GM19397 (cell line): ENCODE results near the gene MLYCD.

Experiments
- ATAC-seq: cut with Tn5 transposase; IDR thresholded peaks from one replicate; pipeline ENCODE4 v1.9.1; 2021; ENCODE audit warnings: mild to moderate bottlenecking, moderate library complexity; ENCODE audit not compliant: unreplicated experiment

Gene MLYCD

DNA sequence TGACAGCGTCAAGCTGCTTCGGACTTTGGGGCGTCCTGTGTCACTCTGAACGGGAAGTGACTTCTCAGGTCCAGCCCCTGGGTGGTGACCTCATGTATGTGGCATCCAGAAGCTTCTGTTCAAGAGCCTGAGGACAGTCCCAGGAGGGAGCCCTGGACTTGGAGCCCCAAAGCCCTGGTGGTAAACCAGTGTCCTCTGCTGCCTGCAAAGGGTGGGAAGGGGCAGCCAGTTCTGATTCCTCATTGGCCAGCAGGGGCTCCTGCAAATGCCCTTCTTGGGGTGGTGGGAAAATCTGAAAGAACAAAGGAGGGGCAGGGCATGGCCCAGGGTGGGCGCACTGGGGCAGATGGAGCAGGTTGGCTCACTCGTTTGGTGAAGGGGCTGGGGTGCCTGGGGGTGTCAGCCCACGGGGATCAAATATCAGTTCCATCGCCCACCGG, 55.7 kb downstream of the MLYCD start:
- ATAC-seq: no peak

DNA sequence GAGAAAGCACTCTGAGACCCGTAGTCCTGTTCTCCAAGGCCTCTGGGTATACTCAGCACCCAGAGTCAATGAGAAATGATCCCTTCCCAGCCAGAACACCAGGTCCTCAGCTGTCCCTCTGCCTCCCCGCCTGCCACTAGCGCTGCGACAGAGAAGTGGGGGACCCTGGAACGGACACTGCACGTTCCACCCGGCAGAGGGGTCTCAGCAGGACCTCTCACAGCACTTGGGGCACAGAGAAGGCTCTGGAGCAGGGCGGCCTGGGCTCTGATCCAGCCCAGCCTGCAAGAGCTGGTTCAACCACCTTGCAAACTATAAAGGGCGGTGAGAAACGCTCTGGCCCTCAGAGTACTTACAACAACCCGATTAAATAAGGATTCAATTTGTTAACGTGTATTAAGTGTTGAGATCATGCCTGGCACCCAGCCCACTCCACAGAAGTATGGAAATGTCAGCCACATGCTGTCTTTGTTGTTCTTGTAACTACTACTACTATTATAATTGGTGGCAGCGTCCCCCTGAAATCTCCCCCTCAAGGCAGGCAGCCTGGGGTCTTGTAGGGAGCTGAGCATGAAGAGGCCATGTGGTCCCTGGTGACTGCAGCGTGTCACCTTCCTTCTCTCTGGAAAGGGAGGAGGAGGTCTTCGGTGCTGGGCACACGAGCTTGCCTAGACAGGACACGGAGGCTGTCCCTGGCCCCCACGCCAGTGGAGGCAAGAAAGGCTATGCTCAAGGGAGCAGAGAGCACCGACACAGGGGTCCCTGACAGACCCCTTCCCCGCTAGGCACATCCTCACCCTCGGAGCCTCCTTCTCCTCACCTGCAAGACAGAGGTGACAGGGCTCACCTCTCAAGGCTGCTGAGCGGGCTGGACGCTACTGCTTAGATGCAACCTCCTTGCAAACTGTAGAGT, 56.6 kb downstream of the MLYCD start:
- no peak for ATAC-seq

DNA sequence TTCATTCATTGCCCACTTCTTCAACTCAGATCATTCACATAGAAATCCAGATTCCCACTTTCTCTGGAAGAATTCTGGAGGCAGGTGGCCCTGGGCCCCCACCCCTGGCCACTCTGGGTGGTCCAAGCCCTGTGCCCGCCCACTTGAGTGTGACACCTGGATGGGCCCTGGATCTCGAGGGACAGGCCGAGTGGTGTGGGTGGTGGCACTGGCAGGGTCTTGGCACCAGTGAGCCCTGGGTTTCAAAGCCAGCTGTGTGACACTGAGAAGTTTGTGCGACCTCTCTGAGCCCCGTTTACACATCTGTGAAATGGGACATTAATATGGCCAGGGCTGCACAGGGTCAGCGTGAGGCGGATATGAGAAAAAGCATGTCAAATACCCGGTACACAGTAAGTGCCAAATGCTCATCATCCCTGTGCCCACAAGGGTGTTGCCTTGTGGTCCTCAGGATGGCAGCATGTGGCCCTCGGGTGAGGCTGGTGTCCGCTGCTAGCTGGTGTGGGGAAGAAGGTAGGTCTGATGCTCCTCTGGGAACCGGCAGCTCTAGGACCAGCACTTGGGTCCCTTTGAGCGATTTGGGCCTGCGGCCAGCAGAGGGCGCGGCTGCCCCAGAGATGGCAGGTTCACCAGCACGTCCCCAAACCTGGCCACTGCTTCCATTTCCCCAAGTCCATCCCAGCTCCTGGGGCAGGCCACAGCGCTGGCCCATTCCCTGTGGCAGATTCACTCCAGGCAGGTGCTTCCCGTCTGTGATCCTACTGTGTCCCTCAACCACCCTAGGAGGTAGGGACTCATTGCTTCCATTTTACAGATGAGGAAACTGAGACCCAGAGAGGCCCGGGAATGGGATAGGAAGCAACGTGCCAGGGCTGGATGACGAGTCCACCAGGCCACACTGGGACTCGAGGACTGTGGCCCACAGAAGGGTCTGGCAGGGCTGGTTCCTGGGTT, 57.7 kb downstream of the MLYCD start:
- ATAC-seq: no peak

DNA sequence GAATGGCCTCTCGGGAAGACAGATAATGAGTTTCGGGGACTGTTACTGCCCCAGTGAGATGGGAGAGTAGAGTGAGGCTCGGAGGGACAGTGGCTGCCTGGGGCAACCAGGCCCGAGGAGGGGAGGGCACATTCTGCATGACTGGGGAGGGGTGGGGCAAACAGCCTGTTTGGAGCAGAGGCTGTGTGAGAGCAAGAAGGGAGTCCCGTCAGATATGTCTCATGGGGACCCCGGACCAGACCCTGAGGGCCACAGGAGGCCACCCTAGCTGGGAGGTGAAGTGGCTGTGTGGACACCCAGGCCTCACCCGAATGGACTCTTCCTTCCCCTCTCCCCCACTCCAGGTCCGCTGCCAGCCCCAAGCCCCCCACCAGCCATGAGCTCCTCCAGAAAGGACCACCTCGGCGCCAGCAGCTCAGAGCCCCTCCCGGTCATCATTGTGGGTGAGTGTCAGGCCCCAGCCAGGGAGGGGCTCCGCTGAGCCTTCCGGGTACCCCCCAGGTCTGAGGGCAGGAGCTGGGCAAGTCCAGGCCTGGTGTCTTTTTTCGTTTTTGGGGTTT, 58.5 kb downstream of the MLYCD start:
- no peak for ATAC-seq

DNA sequence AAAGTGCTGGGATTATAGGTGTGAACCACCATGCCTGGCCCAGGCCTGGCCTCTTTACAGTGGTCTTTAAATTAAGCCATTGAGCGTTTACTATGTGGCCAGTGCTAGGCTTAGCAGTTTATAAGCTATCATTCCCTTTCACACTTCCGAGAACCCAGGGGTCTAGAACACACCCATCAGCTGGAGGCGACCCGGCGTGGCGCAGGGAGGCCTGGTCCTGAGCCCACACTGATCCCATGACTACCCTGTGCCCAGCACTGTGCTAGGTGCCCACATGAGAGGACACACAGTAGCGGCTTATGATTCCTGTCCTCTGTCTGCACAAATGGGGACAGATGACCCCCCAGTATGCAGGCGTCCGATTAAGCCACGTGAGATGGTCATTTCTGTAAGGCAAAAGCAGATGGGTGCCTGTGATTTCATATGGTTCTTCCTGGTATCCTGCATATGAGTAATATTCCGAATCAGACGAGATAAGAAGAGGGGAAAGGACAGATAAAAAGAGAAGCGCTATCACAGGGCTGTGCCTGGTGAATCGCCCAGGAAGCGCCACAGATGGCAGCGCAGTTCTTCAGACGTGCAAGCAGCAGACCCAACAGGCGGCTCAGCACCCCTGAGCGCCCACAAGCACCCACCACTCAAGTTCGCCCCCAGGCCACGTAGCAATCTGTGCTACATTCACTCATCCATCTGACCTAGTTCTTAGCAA, 59.4 kb downstream of the MLYCD start:
- ATAC-seq: no peak

DNA sequence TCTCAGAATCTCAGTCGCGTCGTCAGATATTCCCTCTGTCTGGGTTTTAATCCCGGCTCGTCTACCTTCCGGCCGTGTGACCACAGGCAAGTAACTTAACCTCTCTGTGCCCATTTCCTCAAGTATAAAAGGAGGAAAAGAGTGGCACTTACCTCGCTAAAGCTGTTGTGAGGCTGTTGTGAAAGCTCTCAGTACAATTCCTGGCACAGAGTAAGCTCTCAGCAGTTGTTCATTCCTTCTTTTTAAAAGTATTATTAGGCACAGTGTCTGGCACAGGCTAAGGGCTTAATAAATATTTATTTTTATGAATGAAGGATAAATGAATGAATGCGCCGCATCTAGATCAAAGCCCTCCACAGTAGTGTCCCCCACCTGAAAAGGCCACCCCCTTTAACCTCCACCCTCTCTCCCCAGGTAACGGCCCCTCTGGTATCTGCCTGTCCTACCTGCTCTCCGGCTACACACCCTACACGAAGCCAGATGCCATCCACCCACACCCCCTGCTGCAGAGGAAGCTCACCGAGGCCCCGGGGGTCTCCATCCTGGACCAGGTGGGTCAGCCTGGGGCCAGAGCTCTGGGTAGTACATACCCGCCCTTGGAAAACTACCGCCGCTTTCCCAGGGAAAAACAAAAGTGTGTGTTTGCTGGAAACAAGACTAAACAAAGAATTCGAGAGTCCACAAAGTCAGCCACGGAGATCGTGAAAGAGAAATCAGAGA, 60.1 kb downstream of the MLYCD start:
- no peak for ATAC-seq

DNA sequence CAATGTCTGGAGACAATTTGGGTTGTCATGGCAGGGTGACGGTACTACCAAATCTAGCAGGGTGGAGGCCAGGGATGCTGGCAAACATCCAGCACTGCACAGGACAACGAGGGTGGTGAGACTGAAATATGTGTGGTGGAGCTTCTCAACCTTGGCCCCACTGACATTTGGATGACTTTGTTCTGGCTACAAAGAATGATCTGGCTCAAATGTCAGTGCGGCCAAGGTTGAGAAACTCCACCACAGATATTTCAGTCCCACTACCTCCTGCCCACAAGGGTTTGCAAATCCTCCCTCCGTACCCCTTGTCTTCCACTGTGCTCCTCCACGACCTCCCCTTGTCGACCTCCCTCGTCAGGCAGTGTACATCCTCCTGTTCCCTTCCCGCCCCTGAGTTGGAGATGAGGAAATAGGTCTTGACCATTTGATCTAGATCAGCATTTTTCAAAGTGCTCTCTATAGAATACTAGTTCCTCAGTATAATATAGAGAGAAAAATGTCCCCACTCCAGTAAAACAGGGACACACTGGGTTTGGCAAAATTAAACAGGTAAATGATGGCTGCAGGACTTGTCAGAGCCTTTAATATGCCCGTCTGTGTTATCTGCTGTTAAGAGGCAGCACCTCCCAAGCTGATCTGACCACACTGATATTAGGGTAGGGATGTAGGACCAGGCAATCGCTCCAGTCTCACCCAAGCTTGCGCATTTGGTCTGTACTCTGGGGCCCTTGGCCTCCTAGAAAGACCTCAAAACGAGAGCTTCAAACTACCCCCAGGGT, 60.9 kb downstream of the MLYCD start:
- ATAC-seq: no peak

DNA sequence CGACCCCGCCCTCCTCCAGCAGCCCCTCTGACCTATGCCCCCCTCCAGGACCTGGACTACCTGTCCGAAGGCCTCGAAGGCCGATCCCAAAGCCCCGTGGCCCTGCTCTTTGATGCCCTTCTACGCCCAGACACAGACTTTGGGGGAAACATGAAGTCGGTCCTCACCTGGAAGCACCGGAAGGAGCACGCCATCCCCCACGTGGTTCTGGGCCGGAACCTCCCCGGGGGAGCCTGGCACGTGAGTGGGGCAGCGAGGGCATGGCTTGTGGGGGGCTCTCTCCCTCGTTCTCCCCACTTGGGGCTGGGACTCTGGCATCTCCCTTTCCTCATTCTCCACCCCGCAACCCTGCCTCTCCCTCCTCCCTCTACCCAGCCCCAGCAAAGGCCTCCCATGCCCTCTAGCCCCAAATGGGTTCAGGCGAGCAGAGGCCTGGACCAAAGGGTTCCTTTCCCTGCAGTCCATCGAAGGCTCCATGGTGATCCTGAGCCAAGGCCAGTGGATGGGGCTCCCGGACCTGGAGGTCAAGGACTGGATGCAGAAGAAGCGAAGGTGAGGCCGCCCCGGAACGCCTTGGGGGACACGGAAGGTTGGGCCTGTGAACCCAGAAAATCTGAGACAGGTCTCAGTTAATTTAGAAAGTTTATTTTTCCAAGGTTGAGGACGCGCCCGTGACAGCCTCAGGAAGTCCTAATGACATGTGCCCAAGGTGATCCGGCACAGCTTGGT, 61.8 kb downstream of the MLYCD start:
- ATAC-seq: no peak

DNA sequence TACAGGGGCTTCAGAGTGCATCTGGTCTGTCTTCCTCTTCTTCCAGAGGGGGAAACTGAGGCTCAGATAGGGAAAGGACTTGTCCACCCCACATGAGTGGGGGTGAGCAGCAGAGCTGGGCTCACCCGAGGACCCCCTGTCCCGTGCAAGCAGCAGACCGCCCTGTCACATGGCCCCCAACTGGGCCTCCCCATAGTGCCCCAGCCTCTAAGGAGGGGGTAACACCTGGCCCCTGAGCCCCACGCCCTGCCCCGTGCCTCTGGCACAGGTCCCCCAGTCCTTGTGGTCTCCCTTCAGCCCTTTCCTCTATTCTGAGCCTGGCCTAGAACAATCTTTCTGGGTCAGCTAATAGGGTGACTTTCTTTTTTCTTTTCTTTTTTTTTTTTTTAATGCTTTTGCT, 62.7 kb downstream of the MLYCD start:
- no peak for ATAC-seq

DNA sequence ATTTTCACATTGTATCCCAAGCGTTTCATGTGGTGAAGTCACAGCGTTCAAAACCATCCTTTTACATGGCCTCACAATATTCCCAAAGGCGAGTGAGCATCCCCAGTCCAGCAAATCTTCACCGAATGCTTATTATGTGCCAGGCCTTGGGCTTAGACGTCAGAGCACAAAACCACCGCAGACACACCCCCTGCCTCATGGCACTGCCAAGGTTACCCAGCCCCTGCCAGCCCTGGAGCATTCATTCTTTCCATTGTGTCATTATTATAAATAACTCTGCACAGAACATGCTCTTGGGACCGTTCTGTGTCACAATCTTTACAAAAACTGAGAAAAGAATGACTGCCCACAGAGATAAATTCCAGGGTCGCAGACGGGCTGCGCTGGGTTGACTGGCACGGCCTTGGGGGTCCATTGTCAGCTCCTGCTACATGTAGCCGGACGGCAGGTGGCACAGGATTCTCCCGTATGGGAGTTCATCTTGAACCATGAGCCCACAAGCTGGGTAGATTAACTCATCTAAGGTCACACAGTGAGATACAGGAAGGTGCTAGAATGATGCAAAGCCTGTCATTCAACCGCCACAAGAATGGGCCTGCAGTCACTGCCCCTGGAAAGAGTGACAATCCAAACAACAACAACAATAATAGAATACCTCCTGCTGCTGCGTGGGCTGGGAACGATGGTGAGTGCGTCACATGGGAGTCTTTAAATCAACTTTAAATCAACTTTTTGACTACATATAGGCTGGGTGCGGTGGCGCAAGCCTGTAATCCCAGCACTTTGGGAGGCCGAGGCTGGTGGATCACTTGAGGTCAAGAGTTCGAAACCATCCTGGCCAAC, 64.6 kb downstream of the MLYCD start:
- ATAC-seq: no peak

DNA sequence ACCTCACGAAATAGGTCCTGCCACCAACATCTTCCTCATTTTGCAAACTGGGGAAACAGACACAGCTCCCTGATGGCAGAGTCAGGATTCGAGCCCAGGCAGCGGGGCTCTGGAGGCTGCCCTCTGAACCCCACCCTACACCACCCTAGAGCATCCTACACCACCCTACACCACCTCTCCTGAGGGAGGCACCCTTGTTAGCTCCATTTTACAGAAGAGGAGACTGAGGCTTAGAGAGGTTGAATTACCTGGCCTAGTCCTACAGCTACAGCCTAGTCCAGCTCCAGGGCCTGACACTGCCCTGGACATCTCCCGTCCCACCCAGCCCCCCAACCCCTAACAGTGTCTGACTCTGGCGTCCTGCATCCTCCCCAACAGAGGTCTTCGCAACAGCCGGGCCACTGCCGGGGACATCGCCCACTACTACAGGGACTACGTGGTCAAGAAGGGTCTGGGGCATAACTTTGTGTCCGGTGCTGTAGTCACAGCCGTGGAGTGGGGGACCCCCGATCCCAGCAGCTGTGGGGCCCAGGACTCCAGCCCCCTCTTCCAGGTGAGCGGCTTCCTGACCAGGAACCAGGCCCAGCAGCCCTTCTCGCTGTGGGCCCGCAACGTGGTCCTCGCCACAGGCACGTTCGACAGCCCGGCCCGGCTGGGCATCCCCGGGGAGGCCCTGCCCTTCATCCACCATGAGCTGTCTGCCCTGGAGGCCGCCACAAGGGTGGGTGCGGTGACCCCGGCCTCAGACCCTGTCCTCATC, 65.9 kb downstream of the MLYCD start:
- no peak for ATAC-seq

DNA sequence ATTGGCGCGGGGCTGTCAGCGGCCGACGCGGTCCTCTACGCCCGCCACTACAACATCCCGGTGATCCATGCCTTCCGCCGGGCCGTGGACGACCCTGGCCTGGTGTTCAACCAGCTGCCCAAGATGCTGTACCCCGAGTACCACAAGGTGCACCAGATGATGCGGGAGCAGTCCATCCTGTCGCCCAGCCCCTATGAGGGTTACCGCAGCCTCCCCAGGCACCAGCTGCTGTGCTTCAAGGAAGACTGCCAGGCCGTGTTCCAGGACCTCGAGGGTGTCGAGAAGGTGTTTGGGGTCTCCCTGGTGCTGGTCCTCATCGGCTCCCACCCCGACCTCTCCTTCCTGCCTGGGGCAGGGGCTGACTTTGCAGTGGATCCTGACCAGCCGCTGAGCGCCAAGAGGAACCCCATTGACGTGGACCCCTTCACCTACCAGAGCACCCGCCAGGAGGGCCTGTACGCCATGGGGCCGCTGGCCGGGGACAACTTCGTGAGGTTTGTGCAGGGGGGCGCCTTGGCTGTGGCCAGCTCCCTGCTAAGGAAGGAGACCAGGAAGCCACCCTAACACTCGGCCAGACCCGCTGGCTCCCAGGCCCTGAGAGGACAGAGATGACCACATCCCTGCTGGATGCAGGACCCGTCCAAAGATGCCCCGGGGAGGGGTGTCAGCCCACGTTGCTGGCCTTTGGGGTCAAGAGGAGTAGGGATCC, 66.7 kb downstream of the MLYCD start:
- no peak for ATAC-seq

DNA sequence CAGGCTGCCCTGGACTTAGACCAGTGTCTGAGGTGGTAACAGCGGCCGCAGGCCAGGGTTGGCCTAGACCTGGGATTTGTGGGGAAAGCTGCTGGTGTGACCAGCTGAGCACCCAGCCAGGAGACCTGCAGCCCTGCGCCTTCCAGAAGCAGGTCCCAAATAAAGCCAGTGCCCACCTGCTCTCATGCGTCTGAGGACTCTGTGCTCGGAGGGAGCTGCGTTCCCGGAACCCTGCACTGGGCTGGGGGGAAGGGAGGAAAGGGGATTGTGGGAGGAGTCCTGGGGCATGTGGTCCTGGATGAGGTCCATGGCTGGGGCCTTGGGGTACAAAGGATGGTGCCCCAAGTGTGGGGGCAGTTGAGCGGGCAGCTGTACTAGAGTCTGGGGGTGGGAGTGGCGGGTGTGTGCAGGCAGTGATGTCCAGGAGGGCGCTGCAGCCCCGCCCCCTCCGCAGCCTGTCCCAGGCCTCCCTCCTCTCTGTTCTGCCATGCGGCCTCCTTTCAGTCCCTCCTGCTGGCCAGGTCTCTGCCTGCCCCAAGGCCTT, 67.3 kb downstream of the MLYCD start:
- ATAC-seq: no peak

DNA sequence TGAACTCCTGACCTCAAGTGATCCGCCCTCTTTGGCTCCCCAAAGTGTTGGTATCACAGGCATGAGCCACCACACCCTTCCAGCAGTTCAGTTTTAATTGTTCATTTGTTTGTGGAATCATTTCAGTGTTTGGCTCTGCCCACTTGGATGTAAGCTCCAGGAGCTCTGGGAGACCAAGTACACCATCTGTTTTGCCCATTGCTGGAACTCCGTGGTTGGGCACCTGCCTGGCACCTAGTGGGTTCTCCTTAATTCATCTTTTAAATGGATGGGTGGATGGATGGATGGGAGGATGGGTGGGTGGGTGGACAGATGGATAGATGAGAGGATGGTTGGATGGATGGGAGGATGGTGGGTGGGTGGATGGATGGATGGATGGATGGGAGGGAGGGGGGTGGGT, 68.2 kb downstream of the MLYCD start:
- no peak for ATAC-seq

DNA sequence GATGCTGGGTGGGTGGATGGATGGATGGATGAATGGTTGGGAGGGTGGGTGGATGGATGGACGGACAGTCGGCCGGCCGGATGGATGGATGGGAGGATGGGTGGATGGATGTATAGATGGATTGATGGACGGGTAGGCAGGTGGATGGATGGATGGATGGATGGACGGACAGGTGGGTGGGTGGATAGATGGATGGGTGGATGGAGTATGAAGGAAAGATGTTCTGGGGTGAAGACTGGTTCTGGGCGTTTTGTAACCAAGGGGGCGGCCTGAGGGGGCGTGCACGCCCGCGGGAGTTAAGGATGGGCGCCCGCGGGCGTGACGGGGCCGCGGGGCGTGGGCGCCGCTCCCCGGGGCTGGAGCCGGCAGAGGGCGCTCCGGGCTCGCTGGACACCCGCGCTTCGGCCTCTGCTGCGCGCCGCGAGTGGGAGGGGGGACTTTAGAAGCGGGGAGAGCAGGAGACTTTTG, 69.0 kb downstream of the MLYCD start, which contains the start of gene NECAB2:
Gene NECAB2 (plus strand): TSS at position 407 of the 468 bp plus-strand sequence. CDS start 405 bp downstream, outside the sequence.
- no peak for ATAC-seq

DNA sequence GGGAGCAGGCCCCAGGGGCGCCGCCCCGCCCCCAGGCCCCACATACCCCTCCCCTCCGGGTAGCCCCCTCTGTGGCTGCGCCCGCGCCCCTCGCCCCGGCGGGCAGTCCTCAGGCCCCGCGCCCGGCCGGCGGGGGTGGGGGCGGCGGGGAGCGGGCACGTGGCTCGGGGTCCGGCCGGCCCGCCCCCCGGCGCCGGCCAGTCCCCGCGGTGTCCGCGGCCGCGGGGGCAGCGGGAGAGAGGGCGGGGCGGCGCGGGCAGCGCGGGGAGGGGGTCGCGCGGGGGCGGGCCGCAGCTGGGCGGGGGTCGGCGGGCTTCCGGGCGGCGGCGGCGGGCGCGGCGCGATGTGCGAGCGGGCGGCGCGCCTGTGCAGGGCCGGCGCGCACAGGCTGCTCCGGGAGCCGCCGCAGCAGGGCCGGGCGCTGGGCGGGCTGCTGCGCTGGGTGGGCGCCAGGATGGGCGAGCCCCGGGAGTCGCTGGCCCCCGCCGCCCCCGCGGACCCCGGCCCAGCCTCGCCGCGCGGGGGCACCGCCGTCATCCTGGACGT, 69.5 kb downstream of the MLYCD start:
- ATAC-seq: no peak
